Right lobe of liver (tissue), 4 donors: ENCODE data around the gene MTX2.

ENCODE experiments used
- POLR2A ChIP-seq: fragments of 450-650 bp; IDR thresholded peaks from one replicate; pipeline ENCODE4 v1.6.1; 2017; ENCODE audit warnings: antibody characterized with exemption, mild to moderate bottlenecking
- TF ChIP-seq, protein P1 (sequence below), 4 donors: fragments of 200-600 bp in 3 of 4; fragments of 450-650 bp in 1 of 4; IDR thresholded peaks; one replicate each; pipeline versions ENCODE4 v1.5.1 to v1.8.0; 2016 to 2022; ENCODE audit warnings: antibody characterized with exemption in 4 of 4, mild to moderate bottlenecking in 2 of 4
- donor health status: DM: no; HTN: no; CAD: no.
- donor health status: DM: no; HTN: no; CAD: no.
- donor health status: DM: no; HTN: yes; CAD: no.

GRCh38 chr2:176338395-176338794 lies 69.2 kb downstream of the MTX2 start:
- no peak for TF ChIP-seq POLR2A
- TF ChIP-seq, protein P1, sequence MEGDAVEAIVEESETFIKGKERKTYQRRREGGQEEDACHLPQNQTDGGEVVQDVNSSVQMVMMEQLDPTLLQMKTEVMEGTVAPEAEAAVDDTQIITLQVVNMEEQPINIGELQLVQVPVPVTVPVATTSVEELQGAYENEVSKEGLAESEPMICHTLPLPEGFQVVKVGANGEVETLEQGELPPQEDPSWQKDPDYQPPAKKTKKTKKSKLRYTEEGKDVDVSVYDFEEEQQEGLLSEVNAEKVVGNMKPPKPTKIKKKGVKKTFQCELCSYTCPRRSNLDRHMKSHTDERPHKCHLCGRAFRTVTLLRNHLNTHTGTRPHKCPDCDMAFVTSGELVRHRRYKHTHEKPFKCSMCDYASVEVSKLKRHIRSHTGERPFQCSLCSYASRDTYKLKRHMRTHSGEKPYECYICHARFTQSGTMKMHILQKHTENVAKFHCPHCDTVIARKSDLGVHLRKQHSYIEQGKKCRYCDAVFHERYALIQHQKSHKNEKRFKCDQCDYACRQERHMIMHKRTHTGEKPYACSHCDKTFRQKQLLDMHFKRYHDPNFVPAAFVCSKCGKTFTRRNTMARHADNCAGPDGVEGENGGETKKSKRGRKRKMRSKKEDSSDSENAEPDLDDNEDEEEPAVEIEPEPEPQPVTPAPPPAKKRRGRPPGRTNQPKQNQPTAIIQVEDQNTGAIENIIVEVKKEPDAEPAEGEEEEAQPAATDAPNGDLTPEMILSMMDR (IDR thresholded peaks at IDR 0.05): no peak
